RWPE1 (cell line): ENCODE data around the gene SLC9A9.

Experiments
- CTCF ChIA-PET: fragments of 350-600 bp; sonication (Branson Sonifier 250); formaldehyde crosslinking; extraction: SDS; loops from one replicate; lab custom pipeline; 2021; lab: Yijun Ruan, JAX
- POLR2A ChIA-PET: fragments of 400-600 bp; formaldehyde crosslinking; extraction: SDS; loops from one replicate; lab custom pipeline; 2020; ENCODE audit warnings: antibody characterized with exemption; ENCODE audit not compliant: low non-redundant PET; lab: Yijun Ruan, JAX
- DNase-seq: peaks from one replicate; pipeline ENCODE4 v3.0.0; 2012; ENCODE audit warnings: low spot score
- H3K27ac ChIP-seq: fragments of 450-650 bp; 2 replicates; pipeline ENCODE4 v1.5.1; 2017
- CTCF ChIP-seq: fragments of 450-650 bp; conservative IDR thresholded peaks from 2 replicates; pipeline ENCODE4 v1.5.1; 2017; ENCODE audit warnings: low read depth, mild to moderate bottlenecking

Gene SLC9A9

GRCh38 chr3:143497382-143497781 lies 350.9 kb downstream of the SLC9A9 start:
- DNase-seq = no peak
- TF ChIP-seq CTCF = no peak
- POLR2A ChIA-PET = no interaction called here
- H3K27ac ChIP-seq = no peak overlapping the region
- CTCF ChIA-PET = interaction anchor here (0.6 kb wide), 1 partner anchor 444 kb away, joined by 4 read pairs; no protein-coding TSS in a partner anchor

- no peak for DNase-seq
- no peak overlapping the region for H3K27ac ChIP-seq
- no peak for TF ChIP-seq CTCF
- ChIA-PET POLR2A (no interaction called here), CTCF (no interaction called here)
Measured at GRCh38 chr3:143496191-143496590, 352.1 kb downstream of the SLC9A9 start.

GRCh38 chr3:143495527-143495926 lies 352.7 kb downstream of the SLC9A9 start:
- ChIA-PET POLR2A (no interaction called here), CTCF (no interaction called here)
- H3K27ac ChIP-seq = no peak overlapping the region
- no peak for DNase-seq
- TF ChIP-seq CTCF = no peak

GRCh38 chr3:143486611-143487010 lies 361.7 kb downstream of the SLC9A9 start:
- ChIA-PET CTCF (interaction anchor here (0.6 kb wide), 1 partner anchor 16 kb away, joined by 3 read pairs; no protein-coding TSS in a partner anchor), POLR2A (no interaction called here)
- H3K27ac ChIP-seq = no peak overlapping the region
- no peak for DNase-seq
- TF ChIP-seq CTCF = no peak

GRCh38 chr3:143484846-143485512 lies 363.3 kb downstream of the SLC9A9 start:
- CTCF ChIA-PET = no interaction called here
- H3K27ac ChIP-seq = no peak overlapping the region
- no peak for DNase-seq
- TF ChIP-seq CTCF = no peak
- POLR2A ChIA-PET = no interaction called here

GRCh38 chr3:143483214-143483613 lies 365.1 kb downstream of the SLC9A9 start:
- no peak overlapping the region for H3K27ac ChIP-seq
- ChIA-PET POLR2A (no interaction called here), CTCF (no interaction called here)
- TF ChIP-seq CTCF = no peak
- no peak for DNase-seq
